ENCODE data around the gene CCDC191.

CCDC191 gene

GRCh38 chr3:113954091-113954685 is 102.1 kb downstream of the CCDC191 start:
- no peak for DNase-seq (ENCODE audit: low read depth in 2 of 2)

GRCh38 chr3:113953677-113954076 is 102.6 kb downstream of the CCDC191 start:
- no peak for DNase-seq (ENCODE audit: low read depth in 2 of 2)

DNA sequence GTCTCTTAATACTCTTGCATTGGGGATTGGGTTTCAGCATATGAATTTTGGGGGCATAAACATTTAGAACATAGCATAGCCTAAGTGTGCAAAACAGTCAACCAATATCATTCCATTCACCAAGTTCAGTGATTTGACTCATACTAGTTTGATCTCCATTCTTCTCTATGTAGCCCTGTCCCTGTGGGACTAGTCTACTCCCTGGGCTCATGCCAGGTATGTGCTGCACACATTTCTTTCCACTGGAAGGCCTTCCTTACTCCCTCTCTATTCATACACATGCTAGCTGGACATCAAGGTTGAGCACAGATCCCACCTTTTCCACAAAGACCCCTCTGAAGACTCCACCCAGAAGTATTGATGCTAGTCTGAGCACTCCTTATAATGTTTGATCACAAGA is 103.4 kb downstream of the CCDC191 start:
- no peak for DNase-seq (ENCODE audit: low read depth in 2 of 2)

DNA sequence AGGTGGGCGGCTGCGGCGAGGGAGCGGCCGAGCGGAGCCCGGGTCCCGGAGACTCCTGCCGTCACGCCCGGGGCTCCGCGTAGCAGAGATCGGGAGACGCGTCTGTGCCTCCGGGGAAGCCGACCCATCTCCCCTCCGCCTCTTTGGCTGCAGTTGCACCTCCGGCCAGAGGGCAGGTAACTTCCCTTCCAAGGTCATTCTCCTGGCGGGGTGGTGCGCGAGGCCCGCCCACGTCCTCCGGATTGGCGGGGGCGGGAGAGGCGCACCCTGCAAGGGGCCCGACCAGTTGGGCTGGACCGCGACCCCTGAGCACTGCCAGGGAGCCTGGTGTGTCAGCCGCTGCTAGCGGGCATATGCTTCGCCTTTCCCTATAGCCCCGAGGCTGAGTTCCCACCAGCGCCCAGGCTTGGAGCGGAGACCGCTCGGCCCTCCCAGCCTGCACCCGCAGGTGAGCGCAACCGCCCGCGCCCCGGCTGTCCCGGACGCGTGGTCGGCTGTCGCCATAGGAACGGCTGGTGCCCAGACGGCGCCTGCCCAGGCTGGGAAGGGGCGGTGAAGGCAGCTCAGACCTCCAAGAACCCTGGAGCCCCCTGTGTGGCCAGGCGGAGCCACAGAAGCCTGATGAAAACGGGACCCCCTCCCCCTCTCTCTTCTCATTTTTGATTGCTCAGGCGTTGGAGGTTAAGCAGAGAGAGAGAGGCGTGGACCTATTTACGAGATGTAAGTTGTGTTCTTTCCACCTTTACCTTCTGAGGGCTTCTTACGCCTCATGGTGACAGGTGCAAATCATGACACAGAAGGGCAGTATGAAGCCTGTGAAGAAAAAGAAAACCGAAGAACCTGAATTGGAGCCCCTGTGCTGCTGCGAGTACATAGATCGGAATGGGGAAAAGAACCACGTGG is 108.1 kb downstream of the CCDC191 start:
- DNase-seq (ENCODE audit: low read depth in 2 of 2), result no peak

GRCh38 chr3:113947372-113948014 is 108.8 kb downstream of the CCDC191 start, which contains the start of gene ZDHHC23:
Gene ZDHHC23, plus strand, starts transcription at chr3:113948013. Its CDS starts 790 bp downstream, at chr3:113948803.
- peak; percentile 23 to 39 for DNase-seq (ENCODE audit: low read depth in 2 of 2)

- DNase-seq (ENCODE audit: low read depth in 2 of 2), result no peak
Observed at GRCh38 chr3:113946831-113947230, 109.5 kb downstream of the CCDC191 start.

- DNase-seq (ENCODE audit: low read depth in 2 of 2), result no peak
Observed at GRCh38 chr3:113927556-113927955, 128.8 kb downstream of the CCDC191 start.

GRCh38 chr3:113914646-113915045 is 141.7 kb downstream of the CCDC191 start:
- DNase-seq (ENCODE audit: low read depth in 2 of 2), result no peak

Measured in stimulated activated CD4-positive, alpha-beta T cell treated with anti-CD3 and anti-CD28 coated beads, Interleukin-1b, Interleukin-23, amount 100 ng/mL, for 1 hour (primary cell).